PC-3 (cell line): ENCODE results near the gene HSD17B11. TPM values are rescaled to one million over a fixed set of nuclear protein-coding genes. Genes with fewer than 3 reads are reported as not detected.
A peak's percentile ranks its signal among the peaks of the same experiment; 100 is the strongest.

Experiments
- ATAC-seq: fragments of 200-7000 bp; cut with Tn5 transposase; 2 replicates; pipeline ENCODE4 v1.9.1; 2020; ENCODE audit warnings: mild to moderate bottlenecking, moderate library complexity
- BruUV-seq: library from RNA; stranded (reverse); fragments of 400-500 nt; replicated peaks from 2 replicates; lab custom pipeline; 2021; lab: Mats Ljungman, UMichigan
- CTCF ChIA-PET: fragments of 300-600 bp; sonication (Branson Sonifier 250); formaldehyde crosslinking; loops from one replicate; lab custom pipeline; 2022; ENCODE audit warnings: antibody characterized with exemption; lab: Charles Lee
- POLR2A ChIA-PET: fragments of 300-600 bp; sonication (Branson Sonifier 250); formaldehyde crosslinking; loops from one replicate; lab custom pipeline; 2022; ENCODE audit warnings: antibody characterized with exemption; ENCODE audit not compliant: unreplicated experiment; lab: Charles Lee
- DNase-seq: peaks from one replicate; pipeline ENCODE4 v3.0.0-alpha.2; 2015
- H2AFZ ChIP-seq: fragments of 300-600 bp; sonication (generic); 2 replicates; pipeline ENCODE4 v1.6.0; 2016; ENCODE audit warnings: antibody characterized with exemption, low read length
- H3F3A ChIP-seq: fragments of 300-600 bp; sonication (generic); one replicate; pipeline ENCODE4 v1.6.0; 2017; ENCODE audit warnings: antibody characterized with exemption, low read length, control low read depth, mild to moderate bottlenecking; ENCODE audit not compliant: unreplicated experiment
- H3K27ac ChIP-seq: fragments of 300-600 bp; sonication (generic); 2 replicates; pipeline ENCODE4 v1.5.1; 2016; ENCODE audit warnings: mild to moderate bottlenecking, low read length
- H3K27me3 ChIP-seq: fragments of 300-600 bp; sonication (generic); 2 replicates; pipeline ENCODE4 v1.6.1; 2016; ENCODE audit warnings: low read length, mixed read lengths
- H3K36me3 ChIP-seq: fragments of 300-600 bp; sonication (generic); 2 replicates; pipeline ENCODE4 v1.6.1; 2016; ENCODE audit warnings: low read depth, mixed run types, low read length, mixed read lengths
- H3K4me1 ChIP-seq: fragments of 300-600 bp; sonication (generic); 2 replicates; pipeline ENCODE4 v1.5.1; 2016; ENCODE audit warnings: low read length; ENCODE audit not compliant: insufficient read depth
- H3K4me2 ChIP-seq: fragments of 300-600 bp; sonication (generic); 2 replicates; pipeline ENCODE4 v1.6.0; 2016; ENCODE audit warnings: low read length
- H3K4me3 ChIP-seq: fragments of 300-600 bp; sonication (generic); 2 replicates; pipeline ENCODE4 v1.5.1; 2016; ENCODE audit warnings: mild to moderate bottlenecking, low read length, mixed read lengths
- H3K79me2 ChIP-seq: fragments of 300-600 bp; sonication (generic); 2 replicates; pipeline ENCODE4 v1.6.1; 2017; ENCODE audit warnings: low read length, mixed read lengths
- H3K9ac ChIP-seq: fragments of 300-600 bp; sonication (generic); 2 replicates; pipeline ENCODE4 v1.6.0; 2016; ENCODE audit warnings: mild to moderate bottlenecking, low read length
- H3K9me2 ChIP-seq: fragments of 300-600 bp; sonication (generic); replicated peaks from 2 replicates; pipeline ENCODE4 v1.6.1; 2016; ENCODE audit warnings: mixed run types, low read length, mixed read lengths
- H3K9me3 ChIP-seq: fragments of 300-600 bp; sonication (generic); 2 replicates; pipeline ENCODE4 v1.6.1; 2016; ENCODE audit warnings: low read length, mixed read lengths
- H4K20me1 ChIP-seq: fragments of 300-600 bp; sonication (generic); 2 replicates; pipeline ENCODE4 v1.6.1; 2016; ENCODE audit warnings: low read length, mixed read lengths
- EZH2 ChIP-seq: fragments of 300-600 bp; sonication (generic); IDR thresholded peaks from one replicate; pipeline ENCODE4 v1.6.1; 2017; ENCODE audit warnings: antibody characterized with exemption, mild to moderate bottlenecking, low read length; ENCODE audit not compliant: unreplicated experiment
- EZH2phosphoT487 ChIP-seq: fragments of 300-600 bp; sonication (generic); IDR thresholded peaks from 2 replicates; pipeline ENCODE4 v1.6.1; 2018; ENCODE audit warnings: mild to moderate bottlenecking, antibody characterized with exemption, low read length, borderline replicate concordance
- intact Hi-C: fragments of 100-400 bp; cut with micrococcal nuclease; formaldehyde crosslinking; loops from 2 replicates; pipeline ENCODE4 v1.9.0; 2023
- total RNA-seq: library from RNA; depleted of rRNA; stranded (reverse); fragments of >200 nt; gene quantifications from 2 replicates; pipeline ENCODE4 v1.2.3, GENCODE V29; 2014
- TF ChIP-seq, protein P1 (sequence below): fragments of 300-600 bp; sonication (generic); conservative IDR thresholded peaks from 2 replicates; pipeline ENCODE4 v1.5.1; 2017; ENCODE audit warnings: antibody characterized with exemption, low read depth, mild to moderate bottlenecking, low read length

Gene HSD17B11
- total RNA-seq, 1 experiment from 2014 or later, result 4.7 TPM

DNA sequence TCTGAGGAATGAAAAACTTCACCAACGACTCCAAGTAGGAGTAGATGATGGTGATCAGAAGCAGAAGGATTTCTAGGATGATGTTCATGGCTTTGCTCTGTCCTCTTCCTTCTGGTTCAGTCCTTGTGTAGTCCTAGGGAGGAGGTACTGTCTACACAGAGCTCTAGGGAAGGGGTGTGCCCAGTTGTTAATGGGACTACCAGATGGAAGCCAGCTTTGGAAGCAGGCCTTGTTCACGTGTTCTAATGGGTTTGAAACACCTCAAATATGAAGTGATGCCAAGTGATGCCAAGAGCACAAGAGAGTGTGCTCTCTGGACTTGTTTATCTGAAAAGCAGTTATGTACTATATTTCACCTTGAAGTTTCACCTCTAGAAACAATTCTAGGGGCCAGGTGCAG, 68.2 kb downstream of the HSD17B11 start, which contains the start of gene HSD17B13:
Gene HSD17B13 (minus strand): TSS at position 129 of the 400 bp plus-strand sequence. CDS start 41 bp downstream, at position 88.
- BruUV-seq, result no TSS peak
- Histone ChIP-seq H3K4me3 (no peak within 1 kb of the TSS), H3K9ac (no peak within 1 kb of the TSS), H3K9me3 (no peaks in the 10 kb centered on the region), H3K4me2 (no peak within 1 kb of the TSS), H3K79me2 (no peaks in the 10 kb centered on the region), H3K9me2 (no peaks in the 10 kb centered on the region), H3F3A (no peaks in the 10 kb centered on the region), H3K36me3 (no peaks in the 10 kb centered on the region), H4K20me1 (no peaks in the 10 kb centered on the region), H2AFZ (no peak within 1 kb of the TSS), H3K27me3 (no peaks in the 10 kb centered on the region), H3K4me1 (peaks cover 4% of the 10 kb centered on the region; the same call in 1 of the 2 replicates), H3K27ac (no peak within 1 kb of the TSS)
- CTCF ChIA-PET, result no interaction called here
- POLR2A ChIA-PET, result no interaction called here
- intact Hi-C loops, result no loop called here
- TF ChIP-seq EZH2, result no peak
- TF ChIP-seq, protein P1, sequence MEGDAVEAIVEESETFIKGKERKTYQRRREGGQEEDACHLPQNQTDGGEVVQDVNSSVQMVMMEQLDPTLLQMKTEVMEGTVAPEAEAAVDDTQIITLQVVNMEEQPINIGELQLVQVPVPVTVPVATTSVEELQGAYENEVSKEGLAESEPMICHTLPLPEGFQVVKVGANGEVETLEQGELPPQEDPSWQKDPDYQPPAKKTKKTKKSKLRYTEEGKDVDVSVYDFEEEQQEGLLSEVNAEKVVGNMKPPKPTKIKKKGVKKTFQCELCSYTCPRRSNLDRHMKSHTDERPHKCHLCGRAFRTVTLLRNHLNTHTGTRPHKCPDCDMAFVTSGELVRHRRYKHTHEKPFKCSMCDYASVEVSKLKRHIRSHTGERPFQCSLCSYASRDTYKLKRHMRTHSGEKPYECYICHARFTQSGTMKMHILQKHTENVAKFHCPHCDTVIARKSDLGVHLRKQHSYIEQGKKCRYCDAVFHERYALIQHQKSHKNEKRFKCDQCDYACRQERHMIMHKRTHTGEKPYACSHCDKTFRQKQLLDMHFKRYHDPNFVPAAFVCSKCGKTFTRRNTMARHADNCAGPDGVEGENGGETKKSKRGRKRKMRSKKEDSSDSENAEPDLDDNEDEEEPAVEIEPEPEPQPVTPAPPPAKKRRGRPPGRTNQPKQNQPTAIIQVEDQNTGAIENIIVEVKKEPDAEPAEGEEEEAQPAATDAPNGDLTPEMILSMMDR, result no peak
- no peak for TF ChIP-seq EZH2phosphoT487
- DNase-seq, result no peak
- no peak for ATAC-seq

DNA sequence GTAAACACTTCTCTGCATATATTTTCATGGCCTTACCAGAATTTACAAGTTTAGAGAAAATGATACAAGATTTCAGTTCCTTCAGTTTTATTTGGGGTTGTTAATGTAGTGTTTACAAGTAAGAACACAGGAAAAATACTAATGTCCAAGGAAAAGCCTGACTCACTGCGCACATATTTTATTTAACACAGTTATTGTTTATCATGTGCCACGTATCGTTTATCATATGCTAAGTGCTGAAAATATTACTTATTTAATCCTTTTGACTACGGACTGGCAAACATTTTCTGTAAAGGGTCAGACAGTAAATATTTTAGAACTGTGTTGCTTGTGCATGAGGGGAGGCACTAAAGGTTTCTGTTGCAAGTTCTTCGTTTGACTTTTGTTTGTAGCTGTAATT, 69.1 kb downstream of the HSD17B11 start:
- Histone ChIP-seq H3K27me3 (no peaks in the 10 kb centered on the region), H3K4me1 (peaks cover 4% of the 10 kb centered on the region; the same call in 1 of the 2 replicates), H3K4me2 (no peak overlapping the region), H3K9me3 (no peaks in the 10 kb centered on the region), H3K79me2 (no peaks in the 10 kb centered on the region), H3K4me3 (no peak overlapping the region), H2AFZ (no peak overlapping the region), H3K9me2 (no peaks in the 10 kb centered on the region), H3K36me3 (no peaks in the 10 kb centered on the region), H4K20me1 (no peaks in the 10 kb centered on the region), H3K9ac (no peak overlapping the region), H3F3A (no peaks in the 10 kb centered on the region), H3K27ac (no peak overlapping the region)
- intact Hi-C loops, result no loop called here
- ChIA-PET POLR2A (no interaction called here), CTCF (no interaction called here)
- TF ChIP-seq EZH2 (no peak), EZH2phosphoT487 (no peak)
- TF ChIP-seq, protein P1, result no peak
- ATAC-seq (peak; percentile 38; the same call in 1 of the 2 replicates), DNase-seq (no peak)
- BruUV-seq, result no TSS peak

DNA sequence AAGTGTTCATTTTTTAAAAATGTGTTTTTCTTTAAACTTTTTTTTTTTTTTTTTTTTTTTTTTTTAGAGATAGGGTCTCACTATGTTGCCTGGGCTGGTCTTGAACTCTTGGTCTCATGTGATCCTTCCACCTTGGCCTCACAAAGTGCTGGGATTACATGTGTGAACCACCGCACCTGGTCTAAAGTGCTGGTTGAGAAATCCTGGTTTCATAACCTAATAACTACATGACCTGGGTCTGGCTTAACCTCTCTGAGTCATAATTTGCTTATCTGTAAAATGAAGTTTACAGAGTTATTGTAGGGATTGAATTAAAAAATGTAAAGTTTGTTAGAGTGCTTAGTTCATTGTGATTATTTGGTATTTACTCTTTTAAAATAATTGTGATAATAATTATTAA, 73.5 kb downstream of the HSD17B11 start:
- no peaks in the 10 kb centered on the region for H3K36me3 ChIP-seq
- no peaks in the 10 kb centered on the region for H3K79me2 ChIP-seq
- no peaks in the 10 kb centered on the region for H3F3A ChIP-seq
- DNase-seq (peak; percentile 55), ATAC-seq (peak; percentile 62; the same call in 1 of the 2 replicates)
- no peaks in the 10 kb centered on the region for H3K9me2 ChIP-seq
- TF ChIP-seq, protein P1, result no peak
- no peak for TF ChIP-seq EZH2phosphoT487
- no peak for TF ChIP-seq EZH2
- peak overlapping the region; percentile 77; the same call in 1 of the 2 replicates for H3K4me2 ChIP-seq
- CTCF ChIA-PET, result no interaction called here
- no peak overlapping the region for H2AFZ ChIP-seq
- BruUV-seq, result no TSS peak
- H3K4me1 ChIP-seq, result peaks cover 4% of the 10 kb centered on the region; the same call in 1 of the 2 replicates
- no peaks in the 10 kb centered on the region for H3K27me3 ChIP-seq
- intact Hi-C loops, result no loop called here
- no peak overlapping the region for H3K4me3 ChIP-seq
- H3K9ac ChIP-seq, result no peak overlapping the region
- H4K20me1 ChIP-seq, result no peaks in the 10 kb centered on the region
- H3K9me3 ChIP-seq, result no peaks in the 10 kb centered on the region
- POLR2A ChIA-PET, result no interaction called here
- H3K27ac ChIP-seq, result no peak overlapping the region
